GM11168 (cell line): ENCODE measurements around the gene CTSW.

Experiments used
- in situ Hi-C: fragments of 300-500 bp; cut with MboI; formaldehyde crosslinking; loops from one replicate; pipeline ENCODE4 v1.12.0; 2022; ENCODE audit warnings: low sequenced_read_pairs; ENCODE audit not compliant: unreplicated experiment

CTSW gene

DNA sequence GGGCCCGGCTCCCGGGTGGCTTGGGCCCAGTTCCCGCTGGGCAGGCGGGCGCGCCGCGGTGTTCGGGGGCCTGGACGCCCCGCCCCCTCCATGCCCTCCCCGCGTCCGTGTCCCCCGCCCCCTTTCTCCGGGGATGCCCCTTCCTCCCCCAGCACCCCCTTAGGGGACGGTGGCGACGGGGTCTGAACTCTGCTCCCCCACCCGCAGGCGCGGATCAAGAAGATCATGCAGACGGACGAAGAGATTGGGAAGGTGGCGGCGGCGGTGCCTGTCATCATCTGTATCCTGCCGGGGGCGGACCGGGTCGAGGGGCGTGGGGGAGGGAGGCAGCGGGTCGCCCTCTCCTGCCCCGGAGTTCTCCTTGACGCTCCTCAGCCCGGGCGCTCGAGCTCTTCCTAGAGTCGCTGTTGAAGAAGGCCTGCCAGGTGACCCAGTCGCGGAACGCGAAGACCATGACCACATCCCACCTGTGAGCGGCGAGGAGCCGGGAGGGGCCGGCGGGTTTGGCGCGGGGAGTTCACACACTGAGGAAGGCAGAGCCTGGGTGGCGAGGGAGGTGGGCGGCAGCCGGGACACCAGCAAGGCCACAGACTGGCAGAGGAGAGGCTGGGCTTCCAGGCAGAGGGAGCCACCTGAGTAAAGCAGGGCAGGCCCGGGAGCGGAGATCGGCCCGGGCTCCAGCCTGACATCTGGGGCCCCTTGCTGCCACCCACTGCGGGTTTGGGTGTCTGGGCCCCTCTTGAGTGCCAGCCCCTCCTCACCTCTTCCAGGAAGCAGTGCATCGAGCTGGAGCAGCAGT, 40.1 kb downstream of the CTSW start:
- in situ Hi-C loops, result no loop called here

DNA sequence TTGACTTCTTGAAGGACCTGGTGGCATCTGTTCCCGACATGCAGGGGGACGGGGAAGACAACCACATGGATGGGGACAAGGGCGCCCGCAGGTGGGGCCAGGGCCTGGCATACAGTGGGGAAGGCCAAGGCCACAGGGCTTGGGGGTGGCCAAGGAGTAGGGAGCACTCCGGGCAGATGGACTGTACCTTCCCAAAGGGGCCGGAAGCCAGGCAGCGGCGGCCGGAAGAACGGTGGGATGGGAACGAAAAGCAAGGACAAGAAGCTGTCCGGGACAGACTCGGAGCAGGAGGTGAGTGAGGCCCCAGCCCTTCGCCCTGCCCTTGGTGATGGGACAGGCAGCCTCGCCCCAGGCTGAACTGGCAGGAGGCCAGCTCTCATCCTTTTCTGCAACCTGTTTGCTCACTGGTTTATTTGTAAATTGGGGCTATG, 40.8 kb downstream of the CTSW start:
- in situ Hi-C loops, result no loop called here

DNA sequence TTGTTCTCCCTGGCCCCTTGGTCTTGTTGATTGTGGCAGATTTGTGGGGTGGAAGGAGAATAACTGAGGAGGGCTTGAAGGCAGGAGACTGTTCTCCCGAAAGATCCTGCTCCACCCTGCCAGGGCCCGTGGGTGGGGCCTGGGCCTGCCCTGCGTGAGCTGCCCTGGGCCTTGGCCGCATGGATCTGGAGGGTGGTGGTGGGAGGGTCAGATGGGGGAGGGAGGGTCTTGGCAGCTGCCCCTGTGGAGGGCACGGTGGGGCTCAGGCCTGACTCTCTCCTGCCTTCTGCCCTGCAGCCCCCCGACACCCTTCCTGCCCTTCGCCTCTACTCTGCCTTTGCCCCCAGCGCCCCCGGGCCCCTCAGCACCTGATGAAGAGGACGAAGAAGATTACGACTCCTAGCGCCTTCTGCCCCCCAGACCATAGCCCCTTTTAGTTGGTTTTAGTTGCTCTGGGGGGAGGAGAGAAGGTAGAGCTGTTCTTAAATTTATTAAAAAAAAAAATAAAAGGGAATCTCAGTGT, 41.5 kb downstream of the CTSW start:
- in situ Hi-C loops, result no loop called here

DNA sequence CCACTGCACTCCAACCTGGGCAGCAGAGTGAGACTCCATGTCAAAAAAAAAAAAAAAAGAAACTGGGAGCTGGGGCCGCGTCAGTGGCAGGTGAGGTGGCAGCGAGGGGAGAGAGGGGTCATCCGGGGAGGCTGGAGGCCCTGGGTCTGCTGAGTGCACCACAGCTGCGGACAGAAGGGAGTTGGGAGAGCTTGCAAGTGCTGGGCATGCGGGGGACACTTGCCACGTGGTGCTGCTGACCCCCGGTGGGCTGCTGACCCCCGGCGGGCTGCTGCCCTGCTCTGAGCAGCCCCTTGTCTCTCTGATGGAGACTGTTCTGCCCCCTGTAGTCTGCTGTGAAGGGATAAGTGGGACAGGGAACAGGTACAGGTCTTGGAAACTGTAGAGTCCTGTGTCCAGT, 42.2 kb downstream of the CTSW start:
- in situ Hi-C loops, result no loop called here

DNA sequence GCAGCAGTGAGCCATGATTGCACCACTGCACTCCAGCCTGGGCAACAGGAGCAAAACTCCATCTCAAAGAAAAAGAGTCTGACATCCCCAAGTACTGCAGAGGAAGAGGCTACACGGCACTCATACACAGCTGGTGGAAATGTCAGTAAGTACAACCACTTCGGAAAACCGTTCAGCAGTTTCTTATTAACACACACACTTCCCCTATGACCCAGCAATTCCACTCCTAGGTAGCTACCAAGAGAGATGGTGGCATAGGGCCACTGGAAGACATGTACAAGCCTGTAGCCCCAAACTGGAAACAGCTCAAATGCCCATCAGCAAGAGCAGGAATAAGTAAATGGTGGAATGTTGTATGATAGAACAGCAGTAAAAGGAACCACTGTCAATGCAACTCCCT, 42.9 kb downstream of the CTSW start:
- in situ Hi-C loops, result no loop called here

DNA sequence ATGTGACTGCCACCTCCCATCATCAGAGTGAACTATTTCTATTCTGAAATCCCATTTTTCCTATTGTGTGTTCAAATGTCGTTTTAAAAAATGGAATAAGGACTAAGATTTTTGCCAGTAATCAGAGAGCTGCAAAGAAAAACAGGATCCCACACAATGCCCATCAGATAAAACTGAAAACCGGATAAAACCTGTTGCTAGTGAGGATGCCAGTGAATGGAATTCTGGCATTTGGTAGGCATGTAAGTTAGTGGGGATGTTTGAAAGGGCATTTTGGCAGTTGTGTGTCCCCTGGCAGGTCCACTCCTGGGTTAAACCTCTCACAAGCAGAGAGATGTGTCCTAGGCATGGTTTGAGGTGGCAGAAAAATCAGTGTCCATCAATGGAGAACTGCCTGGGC, 45.8 kb downstream of the CTSW start:
- in situ Hi-C loops, result no loop called here

DNA sequence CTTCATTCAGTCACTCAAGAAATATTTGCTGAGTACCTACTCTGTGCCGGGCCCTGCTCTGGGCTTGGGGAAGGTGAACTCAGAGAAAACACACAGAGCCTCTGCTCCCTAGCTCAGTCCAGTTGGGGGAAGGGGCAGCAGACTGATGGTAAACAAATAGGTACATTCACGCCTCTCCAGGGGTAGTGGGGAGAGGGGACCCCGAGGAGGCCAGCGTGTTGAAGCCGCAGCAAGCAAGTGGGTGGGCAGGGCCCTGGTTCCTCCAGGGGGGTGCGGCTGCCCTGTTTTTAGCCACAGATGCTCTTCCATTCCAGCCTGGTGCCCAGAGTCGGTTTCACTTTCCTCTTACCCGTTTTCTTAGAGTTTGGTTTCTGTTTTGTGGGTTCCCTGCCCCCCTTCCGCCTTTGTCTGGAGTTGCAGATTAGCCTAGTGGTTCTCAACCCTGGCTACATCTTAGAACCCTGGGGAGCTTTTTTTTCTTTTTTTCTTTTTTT, 48.3 kb downstream of the CTSW start:
- in situ Hi-C loops, result no loop called here

DNA sequence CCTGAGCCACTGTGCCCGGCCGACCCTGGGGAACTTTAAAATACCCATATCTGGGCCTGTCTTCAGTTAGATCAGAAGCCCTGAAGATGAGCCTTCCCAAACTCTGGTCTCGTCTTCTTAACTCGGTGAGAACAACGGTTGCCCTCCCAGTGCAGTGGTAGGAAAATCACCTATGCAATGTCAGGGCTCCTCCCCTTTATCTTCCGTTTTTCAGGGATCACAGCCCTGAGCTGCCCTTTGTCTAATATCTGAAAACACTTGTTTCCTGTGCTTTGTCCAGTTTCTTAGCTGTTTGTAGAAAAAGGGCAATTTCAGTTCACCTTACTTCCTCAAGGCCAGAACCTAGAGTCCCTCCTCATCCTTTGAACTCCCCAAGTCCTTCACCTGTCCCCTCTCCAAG, 49.0 kb downstream of the CTSW start:
- in situ Hi-C loops, result no loop called here

DNA sequence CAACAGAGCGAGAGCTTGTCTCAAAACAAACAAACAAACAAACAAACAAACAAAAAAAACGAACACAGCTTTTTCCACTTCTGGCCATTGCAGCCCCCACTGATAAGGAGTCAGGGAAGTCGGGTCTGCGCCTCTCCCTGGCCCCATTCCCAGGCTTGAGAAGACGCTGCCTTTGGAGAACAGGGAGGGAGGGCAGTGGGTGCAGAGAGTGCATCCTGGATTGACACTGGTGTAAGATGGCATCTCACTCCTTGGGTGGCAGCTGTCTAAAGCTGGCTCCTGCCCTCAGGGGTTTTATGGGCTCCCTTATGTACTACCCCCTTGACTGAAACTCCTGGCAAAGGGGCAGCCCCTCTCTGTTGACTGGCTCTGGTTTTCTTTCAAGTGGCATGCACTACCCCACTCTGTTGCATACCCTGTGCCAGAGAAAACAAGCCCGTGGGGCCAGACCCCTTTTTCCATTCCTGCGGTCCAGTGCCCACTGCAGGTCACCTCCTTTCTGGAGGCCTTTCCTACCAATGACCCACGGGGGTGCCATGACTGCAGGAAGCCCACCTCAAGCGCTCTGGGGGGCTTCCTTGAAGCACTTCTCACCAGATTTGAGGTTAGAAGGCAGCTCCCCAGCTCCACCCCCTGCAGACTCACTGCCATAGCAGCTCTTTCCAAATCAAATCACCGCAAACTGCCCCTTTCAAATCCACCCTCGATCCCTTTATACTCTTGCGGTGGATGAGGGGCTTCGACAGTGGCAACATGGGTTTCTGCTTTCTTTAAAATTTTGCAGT, 52.3 kb downstream of the CTSW start:
- in situ Hi-C loops, result no loop called here

DNA sequence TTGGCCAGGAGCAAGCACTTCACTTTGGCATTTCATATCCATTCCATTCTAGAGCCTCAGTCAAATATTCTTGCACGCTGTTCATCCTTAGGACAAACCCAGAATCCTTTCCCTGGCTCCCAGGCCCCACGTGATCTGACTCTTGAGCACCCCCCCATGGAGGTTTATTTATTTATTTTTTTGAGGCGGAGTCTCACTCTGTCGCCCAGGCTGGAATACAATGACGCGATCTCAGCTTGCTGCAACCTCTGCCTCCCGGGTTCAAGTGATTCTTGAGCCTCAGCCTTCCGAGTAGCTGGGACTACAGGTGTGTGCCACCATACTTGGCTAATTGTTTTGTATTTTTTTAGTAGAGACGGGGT, 52.9 kb downstream of the CTSW start:
- in situ Hi-C loops, result no loop called here
